Measurements from ENCODE around the gene LPP. TPM values are rescaled to one million over a fixed set of nuclear protein-coding genes. Genes with fewer than 3 reads are reported as not detected.

The LPP gene
- polyA plus RNA-seq, 1 experiment = 60.0 TPM

- no peak for DNase-seq (ENCODE audit: low read depth)
- CTCF ChIA-PET = interaction anchor here (0.8 to 0.9 kb wide), 2 partner anchors 21 to 712 kb away, joined by 3 read pairs; no protein-coding TSS in a partner anchor
- POLR2A ChIA-PET = interaction anchor here (1.1 kb wide), 1 partner anchor 28 kb away, joined by 3 read pairs; no protein-coding TSS in a partner anchor
- no peaks in the 10 kb centered on the region for H3K27me3 ChIP-seq (ENCODE audit: control insufficient read depth, insufficient read depth, low read length)
- H3K4me3 ChIP-seq (ENCODE audit: low read depth, low read length) = no peak overlapping the region
- H3K36me3 ChIP-seq (ENCODE audit: control insufficient read depth, insufficient read depth, low read length) = no peaks in the 10 kb centered on the region
- TF ChIP-seq CTCF (IDR thresholded peaks at IDR 0.05; ENCODE audit: insufficient read depth, low read depth, low read length) = no peak
Observed at GRCh38 chr3:188241883-188242282, 87.9 kb downstream of the LPP start.

- no peak for DNase-seq (ENCODE audit: low read depth)
- Histone ChIP-seq H3K4me3 (ENCODE audit: low read depth, low read length) (no peak overlapping the region), H3K36me3 (ENCODE audit: control insufficient read depth, insufficient read depth, low read length) (no peaks in the 10 kb centered on the region), H3K27me3 (ENCODE audit: control insufficient read depth, insufficient read depth, low read length) (no peaks in the 10 kb centered on the region)
- ChIA-PET CTCF (interaction anchor here (0.9 kb wide), 1 partner anchor 20 kb away, joined by 3 read pairs; no protein-coding TSS in a partner anchor), POLR2A (no interaction called here)
- no peak for TF ChIP-seq CTCF (IDR thresholded peaks at IDR 0.05; ENCODE audit: insufficient read depth, low read depth, low read length)
Observed at GRCh38 chr3:188242436-188243123, 88.6 kb downstream of the LPP start.

GRCh38 chr3:188243124-188243795 is 89.3 kb downstream of the LPP start:
- ChIA-PET CTCF (no interaction called here), POLR2A (no interaction called here)
- Histone ChIP-seq H3K27me3 (ENCODE audit: control insufficient read depth, insufficient read depth, low read length) (no peaks in the 10 kb centered on the region), H3K4me3 (ENCODE audit: low read depth, low read length) (no peak overlapping the region), H3K36me3 (ENCODE audit: control insufficient read depth, insufficient read depth, low read length) (no peaks in the 10 kb centered on the region)
- no peak for TF ChIP-seq CTCF (IDR thresholded peaks at IDR 0.05; ENCODE audit: insufficient read depth, low read depth, low read length)
- no peak for DNase-seq (ENCODE audit: low read depth)

- POLR2A ChIA-PET = no interaction called here
- H3K36me3 ChIP-seq (ENCODE audit: control insufficient read depth, insufficient read depth, low read length) = no peaks in the 10 kb centered on the region
- DNase-seq (ENCODE audit: low read depth) = no peak
- CTCF ChIA-PET = no interaction called here
- H3K27me3 ChIP-seq (ENCODE audit: control insufficient read depth, insufficient read depth, low read length) = no peaks in the 10 kb centered on the region
- no peak overlapping the region for H3K4me3 ChIP-seq (ENCODE audit: low read depth, low read length)
- TF ChIP-seq CTCF (IDR thresholded peaks at IDR 0.05; ENCODE audit: insufficient read depth, low read depth, low read length) = no peak
Observed at GRCh38 chr3:188244395-188244861, 90.5 kb downstream of the LPP start.

GRCh38 chr3:188246905-188247304 is 92.9 kb downstream of the LPP start:
- no peak for TF ChIP-seq CTCF (IDR thresholded peaks at IDR 0.05; ENCODE audit: insufficient read depth, low read depth, low read length)
- ChIA-PET CTCF (no interaction called here), POLR2A (no interaction called here)
- H3K36me3 ChIP-seq (ENCODE audit: control insufficient read depth, insufficient read depth, low read length) = no peaks in the 10 kb centered on the region
- no peaks in the 10 kb centered on the region for H3K27me3 ChIP-seq (ENCODE audit: control insufficient read depth, insufficient read depth, low read length)
- H3K4me3 ChIP-seq (ENCODE audit: low read depth, low read length) = no peak overlapping the region
- DNase-seq (ENCODE audit: low read depth) = no peak
